SK-N-SH (cell line): ENCODE measurements around the gene CKS1B. TPM values are rescaled to one million over a fixed set of nuclear protein-coding genes. Genes with fewer than 3 reads are reported as not detected.

ENCODE experiments used
- CTCF ChIA-PET: fragments of 300-600, 350-600 bp; formaldehyde crosslinking; extraction: SDS; loops from one replicate; lab custom pipeline; 2021; lab: Yijun Ruan, JAX
- POLR2A ChIA-PET: fragments of 350-600 bp; sonication (Branson Sonifier 250); formaldehyde crosslinking; extraction: SDS; loops from one replicate; lab custom pipeline; 2020; ENCODE audit warnings: antibody characterized with exemption, inconsistent platforms; lab: Yijun Ruan, JAX
- DNase-seq: peaks from one replicate; pipeline ENCODE4 v3.0.0; 2012
- H2AFZ ChIP-seq: fragments of 200-600 bp; sonication (generic); 2 replicates; pipeline ENCODE4 v1.8.1; 2016; ENCODE audit warnings: antibody characterized with exemption, mild to moderate bottlenecking, low read depth
- H3F3A ChIP-seq: fragments of 200-600 bp; sonication (generic); replicated peaks from 2 replicates; pipeline ENCODE3; 2016; ENCODE audit warnings: antibody characterized with exemption, mild to moderate bottlenecking; ENCODE audit not compliant: insufficient read depth
- H3K27ac ChIP-seq, 2 experiments: fragments of 200-500 bp in 1 of 2; fragments of 200-600 bp in 1 of 2; sonication (Bioruptor generic) in 1 of 2; sonication (generic), shearing (Covaris generic) in 1 of 2; 2 replicates each; pipeline versions ENCODE4 v1.5.1 to v1.6.1; 2014 to 2016; ENCODE audit warnings: low read depth in 2 of 2, inconsistent platforms in 1 of 2, low read length in 1 of 2, mild to moderate bottlenecking in 1 of 2, mixed read lengths in 1 of 2
- H3K27me3 ChIP-seq: fragments of 200-600 bp; sonication (generic), shearing (Covaris generic); 2 replicates; pipeline ENCODE4 v1.6.1; 2016; ENCODE audit warnings: mixed run types; ENCODE audit not compliant: insufficient read depth
- H3K36me3 ChIP-seq, 2 experiments: fragments of 200-500 bp in 1 of 2; fragments of 200-600 bp in 1 of 2; sonication (Bioruptor generic) in 1 of 2; sonication (generic) in 1 of 2; replicated peaks in 1 of 2; 2 replicates each; pipeline versions ENCODE3 to v1.5.1; 2014 to 2016; ENCODE audit warnings: low read length in 1 of 2, mild to moderate bottlenecking in 1 of 2; ENCODE audit not compliant: insufficient read depth in 2 of 2, control insufficient read depth in 1 of 2
- H3K4me1 ChIP-seq, 2 experiments: fragments of 200-500 bp in 1 of 2; fragments of 200-600 bp in 1 of 2; sonication (Bioruptor generic) in 1 of 2; sonication (generic), shearing (Covaris generic) in 1 of 2; 2 replicates each; pipeline versions ENCODE4 v1.5.1 to v1.6.1; 2014 to 2016; ENCODE audit warnings: low read depth in 1 of 2, low read length in 1 of 2, mixed run types in 1 of 2; ENCODE audit not compliant: insufficient read depth in 2 of 2, control insufficient read depth in 1 of 2
- H3K4me2 ChIP-seq: fragments of 200-600 bp; sonication (generic), shearing (Covaris generic); 2 replicates; pipeline ENCODE4 v1.6.1; 2017; ENCODE audit warnings: mixed run types
- H3K4me3 ChIP-seq, 2 experiments: fragments of 200-500 bp in 1 of 2; fragments of 200-600 bp in 1 of 2; sonication (Bioruptor generic) in 1 of 2; sonication (generic), shearing (Covaris generic) in 1 of 2; 2 replicates each; pipeline versions ENCODE4 v1.5.1 to v1.8.1; 2014 to 2016; ENCODE audit warnings: low read depth in 2 of 2, inconsistent platforms in 1 of 2, low read length in 1 of 2, mild to moderate bottlenecking in 1 of 2, mixed read lengths in 1 of 2, moderate library complexity in 1 of 2
- H3K79me2 ChIP-seq: fragments of 200-600 bp; sonication (generic); 2 replicates; pipeline ENCODE4 v1.8.1; 2017; ENCODE audit warnings: mild to moderate bottlenecking; ENCODE audit not compliant: insufficient read depth
- H3K9ac ChIP-seq: fragments of 200-600 bp; sonication (generic); 2 replicates; pipeline ENCODE4 v1.6.1; 2017; ENCODE audit warnings: mixed run types
- H3K9me2 ChIP-seq: fragments of 200-600 bp; sonication (generic); 2 replicates; pipeline ENCODE4 v1.6.1; 2017; ENCODE audit warnings: mixed run types
- H3K9me3 ChIP-seq: fragments of 200-600 bp; sonication (generic); 2 replicates; pipeline ENCODE4 v1.6.1; 2017; ENCODE audit warnings: mixed run types, mild to moderate bottlenecking, moderate library complexity
- H4K20me1 ChIP-seq: fragments of 200-600 bp; sonication (generic); 2 replicates; pipeline ENCODE4 v1.6.1; 2017; ENCODE audit warnings: mild to moderate bottlenecking, mixed run types; ENCODE audit not compliant: insufficient read depth
- CHD2 ChIP-seq: fragments of 150-350 bp; IDR thresholded peaks from 2 replicates; pipeline ENCODE4 v1.6.1; 2018; ENCODE audit warnings: low read length; ENCODE audit not compliant: partially characterized antibody
- CTCF ChIP-seq: fragments of 200-600 bp; sonication (generic); IDR thresholded peaks from 2 replicates; pipeline ENCODE4 v1.6.1; 2017; ENCODE audit warnings: antibody characterized with exemption, mild to moderate bottlenecking, moderate library complexity
- EP300 ChIP-seq, 2 experiments: IDR thresholded peaks; 2 replicates each; pipeline versions ENCODE4 v1.4.0 to v1.6.1; 2012; ENCODE audit warnings: borderline replicate concordance in 1 of 2, low read depth in 1 of 2, low read length in 1 of 2
- EZH2phosphoT487 ChIP-seq: fragments of 200-600 bp; sonication (generic); IDR thresholded peaks from 2 replicates; pipeline ENCODE4 v1.6.1; 2017; ENCODE audit warnings: low read depth, mixed run types, mild to moderate bottlenecking, antibody characterized with exemption, moderate library complexity, borderline replicate concordance
- FOSL2 ChIP-seq: IDR thresholded peaks from 2 replicates; pipeline ENCODE4 v1.4.0; 2012; ENCODE audit warnings: low read depth, mild to moderate bottlenecking, moderate library complexity, borderline replicate concordance
- FOXJ3 ChIP-seq: sonication (generic); formaldehyde crosslinking; IDR thresholded peaks from 2 replicates; pipeline ENCODE4 v1.5.1; 2020; ENCODE audit warnings: mild to moderate bottlenecking, missing genetic modification reagents
- FOXM1 ChIP-seq: IDR thresholded peaks from 2 replicates; pipeline ENCODE4 v1.4.0; 2012; ENCODE audit warnings: low read depth, mild to moderate bottlenecking
- GABPA ChIP-seq: IDR thresholded peaks from 2 replicates; pipeline ENCODE4 v1.4.0; 2012; ENCODE audit warnings: low read depth, mild to moderate bottlenecking
- GATA2 ChIP-seq: sonication (generic); formaldehyde crosslinking; IDR thresholded peaks from 2 replicates; pipeline ENCODE4 v1.5.0; 2020; ENCODE audit warnings: mild to moderate bottlenecking, missing genetic modification reagents
- IRF3 ChIP-seq: fragments of 150-350 bp; IDR thresholded peaks from 2 replicates; pipeline ENCODE4 v1.6.1; 2016; ENCODE audit warnings: mild to moderate bottlenecking, low read depth, low read length
- MEF2A ChIP-seq: IDR thresholded peaks from 2 replicates; pipeline ENCODE4 v1.4.0; 2012; ENCODE audit warnings: low read depth, borderline replicate concordance
- MXI1 ChIP-seq: IDR thresholded peaks from 2 replicates; pipeline ENCODE4 v1.6.1; 2012; ENCODE audit warnings: mild to moderate bottlenecking, low read depth, low read length, improper control_type of control experiment
- NFIC ChIP-seq: IDR thresholded peaks from 2 replicates; pipeline ENCODE4 v1.4.0; 2012; ENCODE audit warnings: borderline replicate concordance
- NRF1 ChIP-seq: IDR thresholded peaks from 2 replicates; pipeline ENCODE4 v1.6.1; 2012; ENCODE audit warnings: low read depth, mild to moderate bottlenecking, low read length
- POLR2AphosphoS5 ChIP-seq: IDR thresholded peaks from 2 replicates; pipeline ENCODE4 v1.6.1; 2012; ENCODE audit warnings: low read depth, low read length
- RAD21 ChIP-seq: IDR thresholded peaks from 2 replicates; pipeline ENCODE4 v1.6.1; 2012; ENCODE audit warnings: mild to moderate bottlenecking, low read length
- RCOR1 ChIP-seq: fragments of 150-350 bp; IDR thresholded peaks from 2 replicates; pipeline ENCODE4 v1.6.1; 2017; ENCODE audit warnings: antibody characterized with exemption, low read length
- RXRA ChIP-seq: IDR thresholded peaks from 2 replicates; pipeline ENCODE4 v1.4.0; 2012; ENCODE audit warnings: low read depth, mild to moderate bottlenecking, borderline replicate concordance
- SIN3A ChIP-seq: IDR thresholded peaks from 2 replicates; pipeline ENCODE4 v1.6.1; 2012; ENCODE audit warnings: low read depth, mild to moderate bottlenecking, low read length, moderate library complexity, borderline replicate concordance
- TAF1 ChIP-seq: IDR thresholded peaks from 2 replicates; pipeline ENCODE4 v1.6.1; 2012; ENCODE audit warnings: low read depth, mild to moderate bottlenecking, low read length, moderate library complexity, borderline replicate concordance
- TCF12 ChIP-seq: IDR thresholded peaks from 2 replicates; pipeline ENCODE4 v1.4.0; 2012
- TEAD4 ChIP-seq: IDR thresholded peaks from 2 replicates; pipeline ENCODE4 v1.4.0; 2012; ENCODE audit warnings: mild to moderate bottlenecking, borderline replicate concordance; ENCODE audit not compliant: insufficient read depth
- USF1 ChIP-seq: IDR thresholded peaks from 2 replicates; pipeline ENCODE4 v1.4.0; 2012; ENCODE audit warnings: low read depth, borderline replicate concordance
- USF2 ChIP-seq: fragments of 150-350 bp; IDR thresholded peaks from 2 replicates; pipeline ENCODE4 v1.6.1; 2017; ENCODE audit warnings: antibody characterized with exemption, low read length, low read depth, borderline replicate concordance
- YY1 ChIP-seq: IDR thresholded peaks from 2 replicates; pipeline ENCODE4 v1.4.0; 2012; ENCODE audit warnings: low read depth, mild to moderate bottlenecking
- ZBTB33 ChIP-seq: IDR thresholded peaks from 2 replicates; pipeline ENCODE4 v1.4.0; 2012; ENCODE audit warnings: low read depth, borderline replicate concordance
- WGBS: methylation state at CpG from one replicate; pipeline ENCODE4 v1.1.6; 2017; ENCODE audit warnings: low lambda C conversion rate; 5-methylcytosine and 5-hydroxymethylcytosine counted together
- polyA plus RNA-seq, 3 experiments: library from polyadenylated mRNA; depleted of rRNA; stranded (reverse); fragments of >200 nt; gene quantifications; 2 replicates each; pipeline ENCODE4 v1.2.3, GENCODE V29; 2012

The CKS1B gene
- polyA plus RNA-seq, 1 of the 3 experiments (the other 2 are of a cell fraction), result 308 TPM

GRCh38 chr1:155003766-155004351 is 29.4 kb downstream of the CKS1B start:
- Histone ChIP-seq H3K4me2 (peak overlapping the region; percentile 100), H4K20me1 (peaks cover 2% of the 10 kb centered on the region; the same call in 1 of the 2 replicates), H3K36me3 (peaks cover 0 to 5% of the 10 kb centered on the region in 2 experiments), H3K9me2 (no peaks in the 10 kb centered on the region), H3K9ac (peak overlapping the region; percentile 86), H3K4me3 (peak overlapping the region; percentile 79 to 95), H3K27me3 (no peaks in the 10 kb centered on the region), H3K79me2 (peaks cover 37% of the 10 kb centered on the region), H3F3A (peaks cover 27% of the 10 kb centered on the region), H3K27ac (peak overlapping the region; percentile 72 to 96), H2AFZ (peak overlapping the region; percentile 70; the same call in 1 of the 2 replicates), H3K4me1 (peaks cover 18 to 30% of the 10 kb centered on the region in 2 experiments), H3K9me3 (no peaks in the 10 kb centered on the region)
- DNase-seq, result peak; percentile 80
- ChIA-PET POLR2A (interaction anchor here (0.7 to 1.7 kb wide), 4 partner anchors 14 to 46 kb away, joined by 3 to 5 read pairs (median 4); no protein-coding TSS in a partner anchor), CTCF (interaction anchor here (0.5 to 14.0 kb wide), 15 partner anchors 10 to 593 kb away, joined by 3 to 640 read pairs (median 4); partner anchors contain the start of genes ADAM15, CKS1B, FLAD1 and LENEP)
- 2% methylated on average over 12 of the region's 34 CpGs for WGBS
- TF ChIP-seq CTCF (no peak), USF2 (no peak), EZH2phosphoT487 (no peak), FOXM1 (no peak), ZBTB33 (no peak), SIN3A (no peak), RXRA (no peak), GATA2 (CRISPR knock-in tag) (no peak), RAD21 (no peak), MEF2A (no peak), TCF12 (no peak), TEAD4 (no peak), FOXJ3 (CRISPR knock-in tag) (no peak), RCOR1 (no peak), MXI1 (no peak; the same call in 1 of the 2 replicates), CHD2 (peak; percentile 35), NFIC (no peak), IRF3 (no peak), TAF1 (no peak), YY1 (no peak), NRF1 (no peak), POLR2AphosphoS5 (no peak), EP300 (IDR thresholded peaks at IDR 0.05; ENCODE audit: borderline replicate concordance in 1 of 2, low read depth in 1 of 2, low read length in 1 of 2) (peak in 1 of 2 experiments; percentile 10; a peak in 1 of 4 replicates), USF1 (0 out of 2 replicates have a peak, but pooled peaks have one; percentile 14), GABPA (peak; percentile 74), FOSL2 (no peak; the same call in 1 of the 2 replicates)
